Osteocyte (in vitro differentiated cells): ENCODE results near the gene UST. TPM values are rescaled to one million over a fixed set of nuclear protein-coding genes. Genes with fewer than 3 reads are reported as not detected.

ENCODE experiments used
- DNase-seq: peaks from one replicate; pipeline ENCODE4 v3.0.0; 2021; ENCODE audit warnings: mixed read lengths; ENCODE audit not compliant: unreplicated experiment; ENCODE audit errors: extremely low spot score
- H3K27ac Mint-ChIP-seq: one replicate; pipeline ENCODE4 v1.8.0; 2021; ENCODE audit warnings: mild to moderate bottlenecking, mixed read lengths; ENCODE audit not compliant: unreplicated experiment
- H3K27me3 Mint-ChIP-seq: one replicate; pipeline ENCODE4 v1.8.0; 2021; ENCODE audit warnings: mixed read lengths; ENCODE audit not compliant: unreplicated experiment
- H3K36me3 Mint-ChIP-seq: one replicate; pipeline ENCODE4 v1.8.0; 2021; ENCODE audit warnings: mixed read lengths; ENCODE audit not compliant: unreplicated experiment
- H3K4me1 Mint-ChIP-seq: one replicate; pipeline ENCODE4 v1.8.0; 2021; ENCODE audit warnings: mixed read lengths; ENCODE audit not compliant: unreplicated experiment
- H3K4me3 Mint-ChIP-seq: one replicate; pipeline ENCODE4 v1.8.0; 2021; ENCODE audit warnings: mild to moderate bottlenecking, moderate library complexity, mixed read lengths; ENCODE audit not compliant: unreplicated experiment
- H3K9me3 Mint-ChIP-seq: one replicate; pipeline ENCODE4 v1.8.0; 2021; ENCODE audit warnings: mixed read lengths; ENCODE audit not compliant: unreplicated experiment
- CTCF ChIP-seq: fragments of 200-600 bp; sonication (generic); IDR thresholded peaks from 2 replicates; pipeline ENCODE4 v1.5.0; 2021; ENCODE audit warnings: antibody characterized with exemption, mild to moderate bottlenecking, moderate library complexity
- total RNA-seq: library from RNA; stranded (reverse); gene quantifications from 2 replicates; pipeline ENCODE4 v1.2.1, GENCODE V29; 2021

UST gene
- total RNA-seq, 1 donor from 2014 or later = 15.7 TPM

GRCh38 chr6:149027484-149027883, 280.7 kb downstream of the UST start:
- H3K9me3 Mint-ChIP-seq = no peaks in the 10 kb centered on the region
- H3K36me3 Mint-ChIP-seq = peaks cover 7% of the 10 kb centered on the region
- TF ChIP-seq CTCF = no peak
- no peaks in the 10 kb centered on the region for H3K27me3 Mint-ChIP-seq
- DNase-seq = no peak
- no peak overlapping the region for H3K4me3 Mint-ChIP-seq
- H3K27ac Mint-ChIP-seq = no peak overlapping the region
- peaks cover 40% of the 10 kb centered on the region for H3K4me1 Mint-ChIP-seq

GRCh38 chr6:149028767-149029405, 282.1 kb downstream of the UST start:
- TF ChIP-seq CTCF = peak; percentile 80
- H3K27me3 Mint-ChIP-seq = no peaks in the 10 kb centered on the region
- no peak overlapping the region for H3K27ac Mint-ChIP-seq
- peaks cover 54% of the 10 kb centered on the region for H3K4me1 Mint-ChIP-seq
- no peak overlapping the region for H3K4me3 Mint-ChIP-seq
- H3K36me3 Mint-ChIP-seq = peaks cover under 1% of the 10 kb centered on the region
- no peaks in the 10 kb centered on the region for H3K9me3 Mint-ChIP-seq
- DNase-seq = no peak

DNA sequence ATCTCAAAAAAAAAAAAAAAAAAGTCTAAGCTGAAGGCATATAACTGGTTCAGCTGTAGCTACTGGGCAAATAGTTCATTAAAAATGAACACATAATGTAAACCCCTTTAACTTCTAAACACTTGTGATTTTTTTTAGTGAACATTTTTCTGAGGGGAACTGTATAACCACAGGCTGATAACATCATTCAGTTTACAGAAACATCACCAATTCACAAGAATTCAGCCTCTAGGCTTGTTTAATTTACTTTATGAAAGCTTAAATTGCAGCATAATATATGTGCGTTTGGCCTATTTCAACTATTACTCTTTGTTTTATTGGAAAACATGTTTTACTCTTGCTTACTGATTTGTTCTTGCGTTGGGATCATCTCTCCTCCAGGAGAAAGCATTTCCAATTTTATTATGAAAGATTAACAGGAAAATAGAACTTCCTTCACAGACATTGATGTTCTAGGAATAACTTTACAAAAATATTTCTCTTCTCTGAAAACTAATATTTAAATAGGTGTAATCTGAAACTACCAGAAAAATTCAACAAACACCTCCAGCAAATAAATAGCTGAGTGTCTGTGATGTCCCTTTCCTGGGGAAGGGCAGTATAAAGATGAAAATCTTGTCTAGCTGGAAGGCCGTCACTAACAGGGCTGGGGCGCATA, 284.5 kb downstream of the UST start:
- no peaks in the 10 kb centered on the region for H3K9me3 Mint-ChIP-seq
- H3K27me3 Mint-ChIP-seq = no peaks in the 10 kb centered on the region
- H3K4me1 Mint-ChIP-seq = peaks cover 69% of the 10 kb centered on the region
- no peak for TF ChIP-seq CTCF
- no peaks in the 10 kb centered on the region for H3K36me3 Mint-ChIP-seq
- H3K4me3 Mint-ChIP-seq = no peak overlapping the region
- peak overlapping the region; percentile 98 for H3K27ac Mint-ChIP-seq
- DNase-seq = no peak

GRCh38 chr6:149031859-149032598, 285.2 kb downstream of the UST start:
- DNase-seq = peak; percentile 88
- no peaks in the 10 kb centered on the region for H3K36me3 Mint-ChIP-seq
- H3K4me1 Mint-ChIP-seq = peaks cover 73% of the 10 kb centered on the region
- H3K9me3 Mint-ChIP-seq = no peaks in the 10 kb centered on the region
- TF ChIP-seq CTCF = no peak
- no peaks in the 10 kb centered on the region for H3K27me3 Mint-ChIP-seq
- H3K4me3 Mint-ChIP-seq = peak overlapping the region; percentile 54
- peak overlapping the region; percentile 98 for H3K27ac Mint-ChIP-seq
